Measurements from ENCODE around the gene POLRMT.

POLRMT gene

DNA sequence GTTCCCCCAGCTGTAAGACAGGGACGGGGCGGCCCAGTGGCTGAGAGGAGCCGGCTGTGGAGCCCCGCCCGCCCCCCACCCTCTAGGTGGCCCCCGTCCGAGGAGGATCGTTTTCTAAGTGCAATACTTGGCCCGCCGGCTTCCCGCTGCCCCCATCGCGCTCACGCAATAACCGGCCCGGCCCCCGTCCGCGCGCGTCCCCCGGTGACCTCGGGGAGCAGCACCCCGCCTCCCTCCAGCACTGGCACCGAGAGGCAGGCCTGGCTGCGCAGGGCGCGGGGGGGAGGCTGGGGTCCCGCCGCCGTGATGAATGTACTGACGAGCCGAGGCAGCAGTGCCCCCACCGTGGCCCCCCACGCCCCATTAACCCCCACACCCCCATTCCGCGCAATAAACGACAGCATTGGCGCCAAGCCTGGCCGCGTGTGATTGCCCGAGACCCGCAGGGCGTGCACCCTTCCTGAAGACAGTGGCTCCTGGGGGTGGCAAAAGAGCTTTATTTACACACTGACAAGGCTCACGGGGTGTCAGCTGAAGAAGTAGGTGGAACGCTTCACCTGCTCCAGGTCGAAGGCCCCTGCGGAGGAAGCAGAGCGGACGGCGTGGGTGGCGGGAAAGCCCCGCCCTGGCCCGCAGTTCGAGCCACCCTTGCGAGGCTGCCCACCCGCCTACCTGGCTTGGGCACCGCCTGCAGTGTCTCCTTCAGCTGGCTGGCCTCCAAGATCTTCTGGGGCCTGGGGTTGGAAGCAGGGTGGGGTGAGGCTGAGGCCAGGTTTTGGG lies 16.4 kb downstream of the POLRMT start:
- ChIA-PET POLR2A (ENCODE audit: low non-redundant PET) (no interaction called here), CTCF (interaction anchor here (0.6 kb wide), 1 partner anchor 38 kb away, joined by 8 read pairs; no protein-coding TSS in a partner anchor)
- DNase-seq (ENCODE audit: low spot score) = no peak
- H3K27ac ChIP-seq = no peak overlapping the region
- TF ChIP-seq, protein P1, sequence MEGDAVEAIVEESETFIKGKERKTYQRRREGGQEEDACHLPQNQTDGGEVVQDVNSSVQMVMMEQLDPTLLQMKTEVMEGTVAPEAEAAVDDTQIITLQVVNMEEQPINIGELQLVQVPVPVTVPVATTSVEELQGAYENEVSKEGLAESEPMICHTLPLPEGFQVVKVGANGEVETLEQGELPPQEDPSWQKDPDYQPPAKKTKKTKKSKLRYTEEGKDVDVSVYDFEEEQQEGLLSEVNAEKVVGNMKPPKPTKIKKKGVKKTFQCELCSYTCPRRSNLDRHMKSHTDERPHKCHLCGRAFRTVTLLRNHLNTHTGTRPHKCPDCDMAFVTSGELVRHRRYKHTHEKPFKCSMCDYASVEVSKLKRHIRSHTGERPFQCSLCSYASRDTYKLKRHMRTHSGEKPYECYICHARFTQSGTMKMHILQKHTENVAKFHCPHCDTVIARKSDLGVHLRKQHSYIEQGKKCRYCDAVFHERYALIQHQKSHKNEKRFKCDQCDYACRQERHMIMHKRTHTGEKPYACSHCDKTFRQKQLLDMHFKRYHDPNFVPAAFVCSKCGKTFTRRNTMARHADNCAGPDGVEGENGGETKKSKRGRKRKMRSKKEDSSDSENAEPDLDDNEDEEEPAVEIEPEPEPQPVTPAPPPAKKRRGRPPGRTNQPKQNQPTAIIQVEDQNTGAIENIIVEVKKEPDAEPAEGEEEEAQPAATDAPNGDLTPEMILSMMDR (conservative IDR thresholded peaks at IDR 0.05; ENCODE audit: low read depth) = no peak

DNA sequence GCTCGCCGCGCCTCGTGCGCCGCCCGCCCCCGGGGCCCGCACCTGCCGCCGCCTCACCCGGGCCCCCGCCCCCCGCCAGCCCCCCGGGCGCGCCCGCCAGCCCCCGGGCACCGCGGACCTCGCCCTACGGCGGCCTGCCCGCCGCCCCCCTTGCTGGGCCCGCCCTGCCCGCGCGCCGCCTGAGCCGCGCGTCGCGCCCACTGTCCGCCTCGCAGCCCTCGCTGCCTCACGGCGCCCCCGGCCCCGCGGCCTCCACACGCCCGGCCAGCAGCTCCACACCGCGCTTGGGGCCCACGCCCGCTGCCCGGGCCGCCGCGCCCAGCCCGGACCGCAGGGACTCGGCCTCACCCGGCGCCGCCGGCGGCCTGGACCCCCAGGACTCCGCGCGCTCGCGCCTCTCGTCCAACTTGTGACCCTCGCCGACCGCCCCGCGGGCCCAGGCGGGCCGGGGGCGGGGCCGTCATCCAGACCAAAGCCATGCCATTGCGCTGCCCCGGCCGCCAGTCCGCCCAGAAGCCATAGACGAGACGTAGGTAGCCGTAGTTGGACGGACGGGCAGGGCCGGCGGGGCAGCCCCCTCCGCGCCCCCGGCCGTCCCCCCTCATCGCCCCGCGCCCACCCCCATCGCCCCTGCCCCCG lies 17.2 kb downstream of the POLRMT start:
- no peak for DNase-seq (ENCODE audit: low spot score)
- CTCF ChIA-PET = interaction anchor here (0.7 kb wide), 1 partner anchor 28 kb away, joined by 4 read pairs; no protein-coding TSS in a partner anchor
- POLR2A ChIA-PET (ENCODE audit: low non-redundant PET) = no interaction called here
- TF ChIP-seq, protein P1 (conservative IDR thresholded peaks at IDR 0.05; ENCODE audit: low read depth) = no peak
- H3K27ac ChIP-seq = no peak overlapping the region

DNA sequence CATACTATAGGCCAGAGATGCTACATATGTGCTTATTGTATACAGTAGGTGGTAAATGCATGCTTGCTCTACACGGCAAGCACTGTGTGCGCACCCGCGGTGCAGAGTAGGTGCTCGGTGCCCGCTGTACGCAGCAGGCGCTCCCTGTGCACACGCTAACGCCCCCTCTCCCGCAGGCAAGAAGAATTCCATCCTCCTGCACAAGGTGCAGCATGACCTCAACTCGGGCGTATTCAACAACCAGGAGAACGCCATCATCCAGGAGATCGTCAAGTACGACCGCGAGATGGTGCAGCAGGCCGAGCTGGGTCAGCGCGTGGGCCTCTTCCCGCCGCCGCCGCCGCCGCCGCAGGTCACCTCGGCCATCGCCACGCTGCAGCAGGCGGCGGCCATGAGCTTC lies 17.7 kb downstream of the POLRMT start:
- no peak for DNase-seq (ENCODE audit: low spot score)
- H3K27ac ChIP-seq = no peak overlapping the region
- CTCF ChIA-PET = interaction anchor here (0.7 kb wide), 1 partner anchor 27 kb away, joined by 4 read pairs; no protein-coding TSS in a partner anchor
- POLR2A ChIA-PET (ENCODE audit: low non-redundant PET) = no interaction called here
- TF ChIP-seq, protein P1 (conservative IDR thresholded peaks at IDR 0.05; ENCODE audit: low read depth) = no peak

DNA sequence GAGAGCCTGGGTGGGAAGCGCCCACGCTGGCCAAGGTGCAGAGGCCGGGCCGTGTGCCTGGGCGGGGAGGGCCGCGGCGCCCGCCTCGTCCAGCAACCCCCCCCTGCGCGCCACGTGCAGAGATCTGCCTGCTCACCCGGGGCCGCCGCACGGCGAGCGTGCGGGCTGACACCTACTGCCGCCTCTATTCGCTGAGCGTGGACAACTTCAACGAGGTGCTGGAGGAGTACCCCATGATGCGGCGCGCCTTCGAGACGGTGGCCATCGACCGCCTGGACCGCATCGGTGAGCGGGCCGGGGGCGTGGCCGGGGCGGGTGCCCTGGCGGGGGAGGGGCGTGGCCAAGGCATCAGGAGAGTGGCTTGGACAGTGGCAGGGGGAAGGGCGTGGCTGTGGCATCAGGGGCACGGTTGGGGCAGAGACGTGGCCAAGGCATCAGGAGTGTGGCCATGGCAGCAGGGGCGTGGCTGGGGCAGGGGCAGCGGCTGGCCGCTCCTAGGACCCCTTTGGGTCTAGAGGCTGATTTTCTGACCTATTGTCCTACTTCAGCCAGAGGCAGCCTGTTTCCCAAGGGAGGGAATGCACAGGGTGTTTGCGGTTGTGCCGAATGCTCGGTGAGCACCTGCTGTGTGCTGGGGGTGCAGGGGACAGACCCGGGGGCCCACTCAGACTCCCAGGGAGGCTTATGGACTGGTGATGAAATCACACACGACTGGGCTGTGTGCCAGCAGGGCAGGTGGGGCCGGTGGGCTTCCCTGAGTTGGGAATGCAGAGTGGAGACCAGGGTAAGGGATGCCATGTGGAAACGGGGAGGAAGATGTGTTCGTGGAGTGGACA lies 19.4 kb downstream of the POLRMT start:
- TF ChIP-seq, protein P1 (conservative IDR thresholded peaks at IDR 0.05; ENCODE audit: low read depth) = no peak
- POLR2A ChIA-PET (ENCODE audit: low non-redundant PET) = no interaction called here
- CTCF ChIA-PET = no interaction called here

DNA sequence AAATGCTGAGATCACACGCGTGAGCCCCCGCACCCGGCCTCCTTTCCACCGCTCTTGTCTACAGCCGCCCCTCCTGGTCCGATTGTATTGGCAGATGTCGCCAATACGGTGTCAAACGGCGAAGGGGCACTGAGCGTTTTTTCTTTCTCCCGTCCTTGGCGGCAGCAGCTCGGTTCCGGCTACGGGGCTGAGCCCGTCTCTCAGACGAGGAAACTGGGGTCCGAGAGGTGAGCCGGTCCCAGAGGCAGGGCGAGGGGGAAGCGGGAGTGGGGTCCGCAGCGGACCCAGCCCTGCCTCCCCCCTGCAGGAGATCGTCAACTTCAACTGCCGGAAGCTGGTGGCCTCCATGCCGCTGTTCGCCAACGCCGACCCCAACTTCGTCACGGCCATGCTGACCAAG lies 20.4 kb downstream of the POLRMT start:
- no peak overlapping the region for H3K27ac ChIP-seq
- POLR2A ChIA-PET (ENCODE audit: low non-redundant PET) = no interaction called here
- TF ChIP-seq, protein P1 (conservative IDR thresholded peaks at IDR 0.05; ENCODE audit: low read depth) = no peak
- DNase-seq (ENCODE audit: low spot score) = no peak
- CTCF ChIA-PET = no interaction called here

More for the DNA sequence above, 19.4 kb downstream of the POLRMT start:
- no peak overlapping the region for H3K27ac ChIP-seq
- no peak for DNase-seq (ENCODE audit: low spot score)

DNA sequence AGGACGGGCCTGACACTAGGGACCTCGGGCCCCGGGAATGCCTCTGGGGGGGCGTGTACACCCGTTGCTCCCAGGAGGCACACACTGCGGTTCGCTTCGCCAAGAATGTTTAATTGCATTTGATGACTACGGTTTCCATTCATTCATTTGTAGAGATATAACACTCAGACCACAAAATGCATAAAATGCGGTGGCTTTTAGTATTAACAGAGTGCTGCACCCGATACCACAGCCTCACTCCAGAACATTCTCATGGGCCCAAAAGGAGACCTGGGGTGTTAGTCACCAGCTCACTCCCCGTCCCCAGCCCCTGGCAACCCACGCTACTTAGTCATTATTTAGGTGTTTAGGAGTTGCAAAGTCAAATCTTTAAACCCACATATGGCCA lies 21.9 kb downstream of the POLRMT start:
- peak; percentile 76 for DNase-seq (ENCODE audit: low spot score)
- ChIA-PET CTCF (interaction anchor here (0.9 kb wide), 1 partner anchor 61 kb away, joined by 3 read pairs; no protein-coding TSS in a partner anchor), POLR2A (ENCODE audit: low non-redundant PET) (no interaction called here)
- TF ChIP-seq, protein P1 (conservative IDR thresholded peaks at IDR 0.05; ENCODE audit: low read depth) = no peak
- peak overlapping the region; percentile 21 for H3K27ac ChIP-seq
